Right atrium auricular region (tissue), 2 donors: ENCODE data around the gene MESP2. TPM values are rescaled to one million over a fixed set of nuclear protein-coding genes. Genes with fewer than 3 reads are reported as not detected.

ENCODE experiments used
- DNase-seq: peaks from one replicate; pipeline ENCODE4 v3.0.0-alpha.2; 2019; ENCODE audit warnings: low spot score
- H3K27ac ChIP-seq, 2 donors: fragments of 200-600 bp; sonication (generic); 1 replicate in 1 of 2; 2 replicates in 1 of 2; pipeline ENCODE4 v1.5.1; 2016 to 2019
- H3K27me3 ChIP-seq, 2 donors: fragments of 200-600 bp; sonication (generic); one replicate each; pipeline versions ENCODE4 v1.5.1 to v1.6.0; 2017 to 2019
- H3K36me3 ChIP-seq: fragments of 200-600 bp; sonication (generic); one replicate; pipeline ENCODE4 v1.5.1; 2016
- H3K4me1 ChIP-seq, 2 donors: fragments of 200-600 bp; sonication (generic); one replicate each; pipeline versions ENCODE4 v1.5.1 to v1.6.0; 2017 to 2019
- H3K4me3 ChIP-seq, 2 donors: fragments of 200-600 bp; sonication (generic); 1 replicate in 1 of 2; 2 replicates in 1 of 2; pipeline ENCODE4 v1.5.1; 2017 to 2019; ENCODE audit warnings: mild to moderate bottlenecking in 1 of 2, moderate library complexity in 1 of 2
- H3K9me3 ChIP-seq, 2 donors: fragments of 200-600 bp; sonication (generic); one replicate each; pipeline ENCODE4 v1.5.1; 2019
- total RNA-seq, 2 donors: library from RNA; depleted of rRNA; stranded (reverse); fragments of >200 nt; gene quantifications; one replicate each; pipeline ENCODE4 v1.1.0, GENCODE V29; 2016
- TF ChIP-seq, protein P1 (sequence below), 2 donors: fragments of 200-600 bp; sonication (generic); IDR thresholded peaks; one replicate each; pipeline ENCODE4 v1.5.1; 2019; ENCODE audit warnings: antibody characterized with exemption in 2 of 2

Gene MESP2
- total RNA-seq, 2 donors from 2014 or later = not detected

GRCh38 chr15:89802231-89802928 lies 26.2 kb downstream of the MESP2 start:
- Histone ChIP-seq H3K4me1 (no peaks in the 10 kb centered on the region), H3K27ac (no peak overlapping the region), H3K4me3 (no peak overlapping the region), H3K36me3 (no peaks in the 10 kb centered on the region), H3K9me3 (no peaks in the 10 kb centered on the region), H3K27me3 (no peaks in the 10 kb centered on the region)
- no peak for DNase-seq
- TF ChIP-seq, protein P1, sequence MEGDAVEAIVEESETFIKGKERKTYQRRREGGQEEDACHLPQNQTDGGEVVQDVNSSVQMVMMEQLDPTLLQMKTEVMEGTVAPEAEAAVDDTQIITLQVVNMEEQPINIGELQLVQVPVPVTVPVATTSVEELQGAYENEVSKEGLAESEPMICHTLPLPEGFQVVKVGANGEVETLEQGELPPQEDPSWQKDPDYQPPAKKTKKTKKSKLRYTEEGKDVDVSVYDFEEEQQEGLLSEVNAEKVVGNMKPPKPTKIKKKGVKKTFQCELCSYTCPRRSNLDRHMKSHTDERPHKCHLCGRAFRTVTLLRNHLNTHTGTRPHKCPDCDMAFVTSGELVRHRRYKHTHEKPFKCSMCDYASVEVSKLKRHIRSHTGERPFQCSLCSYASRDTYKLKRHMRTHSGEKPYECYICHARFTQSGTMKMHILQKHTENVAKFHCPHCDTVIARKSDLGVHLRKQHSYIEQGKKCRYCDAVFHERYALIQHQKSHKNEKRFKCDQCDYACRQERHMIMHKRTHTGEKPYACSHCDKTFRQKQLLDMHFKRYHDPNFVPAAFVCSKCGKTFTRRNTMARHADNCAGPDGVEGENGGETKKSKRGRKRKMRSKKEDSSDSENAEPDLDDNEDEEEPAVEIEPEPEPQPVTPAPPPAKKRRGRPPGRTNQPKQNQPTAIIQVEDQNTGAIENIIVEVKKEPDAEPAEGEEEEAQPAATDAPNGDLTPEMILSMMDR (IDR thresholded peaks at IDR 0.05) = no peak

- Histone ChIP-seq H3K27me3 (no peaks in the 10 kb centered on the region), H3K36me3 (no peaks in the 10 kb centered on the region), H3K4me3 (no peak overlapping the region), H3K4me1 (no peaks in the 10 kb centered on the region), H3K27ac (no peak overlapping the region), H3K9me3 (no peaks in the 10 kb centered on the region)
- TF ChIP-seq, protein P1 (IDR thresholded peaks at IDR 0.05) = no peak
- DNase-seq = no peak
Observed at GRCh38 chr15:89802986-89803824, 27.1 kb downstream of the MESP2 start.

- H3K9me3 ChIP-seq = no peaks in the 10 kb centered on the region
- TF ChIP-seq, protein P1 (IDR thresholded peaks at IDR 0.05) = no peak
- no peak overlapping the region for H3K4me3 ChIP-seq
- H3K27me3 ChIP-seq = no peaks in the 10 kb centered on the region
- DNase-seq = no peak
- H3K27ac ChIP-seq = no peak overlapping the region
- no peaks in the 10 kb centered on the region for H3K36me3 ChIP-seq
- H3K4me1 ChIP-seq = peaks cover 0 to 6% of the 10 kb centered on the region in 2 donors
Observed at GRCh38 chr15:89803941-89804800, 28.0 kb downstream of the MESP2 start.

- H3K36me3 ChIP-seq = no peaks in the 10 kb centered on the region
- no peak overlapping the region for H3K4me3 ChIP-seq
- no peaks in the 10 kb centered on the region for H3K27me3 ChIP-seq
- TF ChIP-seq, protein P1 (IDR thresholded peaks at IDR 0.05) = no peak
- H3K27ac ChIP-seq = no peak overlapping the region
- DNase-seq = no peak
- H3K9me3 ChIP-seq = no peaks in the 10 kb centered on the region
- peaks cover 0 to 9% of the 10 kb centered on the region in 2 donors for H3K4me1 ChIP-seq
Observed at GRCh38 chr15:89805241-89806209, 29.4 kb downstream of the MESP2 start.

- TF ChIP-seq, protein P1 (IDR thresholded peaks at IDR 0.05) = no peak
- Histone ChIP-seq H3K4me1 (peaks cover 0 to 9% of the 10 kb centered on the region in 2 donors), H3K27me3 (no peaks in the 10 kb centered on the region), H3K4me3 (no peak overlapping the region), H3K27ac (no peak overlapping the region), H3K9me3 (no peaks in the 10 kb centered on the region), H3K36me3 (no peaks in the 10 kb centered on the region)
- DNase-seq = no peak
Observed at GRCh38 chr15:89806210-89806558, 30.1 kb downstream of the MESP2 start.
